ENCODE measurements around the gene RHOG. TPM values are rescaled to one million over a fixed set of nuclear protein-coding genes. Genes with fewer than 3 reads are reported as not detected.

The RHOG gene
- total RNA-seq, 6 experiments from 2014 or later = 57.8 to 72.3 (median 66.4) TPM

GRCh38 chr11:3836903-3837302 is 3.9 kb downstream of the RHOG start:
- TF ChIP-seq CTCF (IDR thresholded peaks at IDR 0.05) = no peak
- H3K4me3 Mint-ChIP-seq = no peak overlapping the region
- no peaks in the 10 kb centered on the region for H3K27me3 Mint-ChIP-seq (ENCODE audit: insufficient read depth)
- H3K4me1 Mint-ChIP-seq (ENCODE audit: low read depth) = peaks cover 56% of the 10 kb centered on the region
- no peak for DNase-seq
- H3K36me3 Mint-ChIP-seq (ENCODE audit: low read depth) = peaks cover 23% of the 10 kb centered on the region
- no peaks in the 10 kb centered on the region for H3K9me3 Mint-ChIP-seq
- no peak overlapping the region for H3K27ac Mint-ChIP-seq

GRCh38 chr11:3835751-3836150 is 5.0 kb downstream of the RHOG start:
- Mint-ChIP-seq H3K27ac (peak overlapping the region; percentile 8; the same call in 1 of the 2 replicates), H3K4me1 (ENCODE audit: low read depth) (peaks cover 52% of the 10 kb centered on the region), H3K4me3 (no peak overlapping the region)

GRCh38 chr11:3834664-3835461 is 5.9 kb downstream of the RHOG start:
- H3K4me3 Mint-ChIP-seq = no peak overlapping the region
- peaks cover 50% of the 10 kb centered on the region for H3K4me1 Mint-ChIP-seq (ENCODE audit: low read depth)
- peaks cover 27% of the 10 kb centered on the region for H3K36me3 Mint-ChIP-seq (ENCODE audit: low read depth)
- no peaks in the 10 kb centered on the region for H3K9me3 Mint-ChIP-seq
- peak overlapping the region; percentile 28; the same call in 1 of the 2 replicates for H3K27ac Mint-ChIP-seq
- no peak for DNase-seq
- TF ChIP-seq CTCF (IDR thresholded peaks at IDR 0.05) = no peak
- H3K27me3 Mint-ChIP-seq (ENCODE audit: insufficient read depth) = no peaks in the 10 kb centered on the region

More at GRCh38 chr11:3835751-3836150, 5.0 kb downstream of the RHOG start:
- Mint-ChIP-seq H3K27me3 (ENCODE audit: insufficient read depth) (no peaks in the 10 kb centered on the region), H3K36me3 (ENCODE audit: low read depth) (peaks cover 26% of the 10 kb centered on the region), H3K9me3 (no peaks in the 10 kb centered on the region)
- no peak for TF ChIP-seq CTCF (IDR thresholded peaks at IDR 0.05)
- no peak for DNase-seq

GRCh38 chr11:3834349-3834663 is 6.5 kb downstream of the RHOG start:
- DNase-seq = no peak
- H3K27me3 Mint-ChIP-seq (ENCODE audit: insufficient read depth) = no peaks in the 10 kb centered on the region
- TF ChIP-seq CTCF (IDR thresholded peaks at IDR 0.05) = no peak
- no peak overlapping the region for H3K27ac Mint-ChIP-seq
- H3K9me3 Mint-ChIP-seq = no peaks in the 10 kb centered on the region
- no peak overlapping the region for H3K4me3 Mint-ChIP-seq
- H3K4me1 Mint-ChIP-seq (ENCODE audit: low read depth) = peaks cover 44% of the 10 kb centered on the region
- peaks cover 26% of the 10 kb centered on the region for H3K36me3 Mint-ChIP-seq (ENCODE audit: low read depth)

GRCh38 chr11:3833449-3833848 is 7.3 kb downstream of the RHOG start:
- H3K27me3 Mint-ChIP-seq (ENCODE audit: insufficient read depth) = no peaks in the 10 kb centered on the region
- peaks cover 23% of the 10 kb centered on the region; the same call in 1 of the 2 replicates for H3K36me3 Mint-ChIP-seq (ENCODE audit: low read depth)
- TF ChIP-seq CTCF (IDR thresholded peaks at IDR 0.05) = no peak
- no peak for DNase-seq
- H3K27ac Mint-ChIP-seq = no peak overlapping the region
- no peaks in the 10 kb centered on the region for H3K9me3 Mint-ChIP-seq
- H3K4me3 Mint-ChIP-seq = no peak overlapping the region
- peaks cover 36% of the 10 kb centered on the region for H3K4me1 Mint-ChIP-seq (ENCODE audit: low read depth)

All from HFFc6 (cell line).